Suprapubic skin (tissue), 4 donors: ENCODE data around the gene DGCR8. TPM values are rescaled to one million over a fixed set of nuclear protein-coding genes. Genes with fewer than 3 reads are reported as not detected.

Experiments used
- DNase-seq, 2 donors: peaks; one replicate each; pipeline ENCODE4 v3.0.0-alpha.2; 2019; ENCODE audit warnings: low spot score in 2 of 2
- H3K27ac ChIP-seq: fragments of 200-600 bp; sonication (generic); one replicate; pipeline ENCODE4 v1.5.1; 2019
- H3K27me3 ChIP-seq: fragments of 200-600 bp; sonication (generic); one replicate; pipeline ENCODE4 v1.5.1; 2019
- H3K36me3 ChIP-seq: fragments of 200-600 bp; sonication (generic); one replicate; pipeline ENCODE4 v1.5.1; 2019
- H3K4me1 ChIP-seq: fragments of 200-600 bp; sonication (generic); one replicate; pipeline ENCODE4 v1.5.1; 2019
- H3K4me3 ChIP-seq: fragments of 200-600 bp; sonication (generic); one replicate; pipeline ENCODE4 v1.5.1; 2019; ENCODE audit warnings: mild to moderate bottlenecking
- H3K9me3 ChIP-seq: fragments of 200-600 bp; sonication (generic); one replicate; pipeline ENCODE4 v1.5.1; 2019
- EP300 ChIP-seq: sonication (generic); formaldehyde crosslinking; IDR thresholded peaks from one replicate; pipeline ENCODE4 v1.6.1; 2017; ENCODE audit warnings: antibody characterized with exemption
- POLR2A ChIP-seq, 2 donors: fragments of 450-650 bp; IDR thresholded peaks; one replicate each; pipeline ENCODE4 v1.6.1; 2017; ENCODE audit warnings: antibody characterized with exemption in 2 of 2, mild to moderate bottlenecking in 2 of 2, moderate library complexity in 2 of 2
- POLR2AphosphoS5 ChIP-seq, 3 donors: sonication (generic); formaldehyde crosslinking; IDR thresholded peaks; one replicate each; pipeline ENCODE4 v1.6.1; 2017; ENCODE audit warnings: antibody characterized with exemption in 3 of 3
- WGBS: methylation state at CpG from one replicate; pipeline ENCODE4 v1.1.5; 2018; 5-methylcytosine and 5-hydroxymethylcytosine counted together
- total RNA-seq, 4 donors: library from RNA; depleted of rRNA; stranded (reverse); fragments of >200 nt; gene quantifications; one replicate each; pipeline ENCODE4 v1.1.0, GENCODE V29; 2016
- TF ChIP-seq, protein P1 (sequence below), 2 donors: fragments of 200-600 bp in 1 of 2; fragments of 450-650 bp in 1 of 2; sonication (generic) in 1 of 2; IDR thresholded peaks; one replicate each; pipeline ENCODE4 v1.5.1; 2016 to 2019; ENCODE audit warnings: antibody characterized with exemption in 2 of 2, mild to moderate bottlenecking in 1 of 2, moderate library complexity in 1 of 2

DGCR8 gene
- total RNA-seq, 4 donors from 2014 or later, result 22.4 to 69.1 (median 38.0) TPM

DNA sequence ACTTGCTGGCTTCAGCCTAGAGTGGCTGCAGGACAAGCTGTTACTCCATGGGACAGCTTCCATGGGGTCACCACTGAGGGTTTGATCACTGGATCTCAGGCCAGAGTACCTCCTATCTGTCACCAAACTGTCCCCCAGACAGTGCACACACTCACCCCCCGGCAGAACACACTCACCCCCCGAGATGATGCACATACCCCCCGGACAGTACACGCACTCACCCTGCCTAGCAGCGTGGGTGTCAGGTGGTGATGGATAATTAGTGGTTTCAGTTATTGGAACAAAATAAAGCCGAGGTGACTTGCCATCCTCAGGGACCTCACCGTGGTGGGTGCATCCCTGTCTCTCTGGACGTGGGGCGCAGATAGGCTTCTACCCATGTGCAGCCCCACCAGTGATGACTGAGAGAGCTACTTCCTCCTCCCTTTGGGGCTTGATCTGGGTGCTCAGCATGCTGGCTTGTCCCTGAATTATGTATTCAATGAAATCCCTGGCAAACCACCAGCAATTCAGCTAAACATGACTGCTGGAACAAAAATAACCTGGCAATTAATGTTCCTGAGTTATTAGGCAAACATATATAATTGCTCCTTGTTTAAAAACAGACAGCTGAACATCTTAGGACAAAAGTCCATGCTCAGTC, 40.2 kb upstream of the DGCR8 start:
- 70% methylated on average over 8 of the region's 9 CpGs for WGBS
- TF ChIP-seq POLR2A (IDR thresholded peaks at IDR 0.05) (no peak), POLR2AphosphoS5 (IDR thresholded peaks at IDR 0.05) (no peak), EP300 (no peak)
- TF ChIP-seq, protein P1, sequence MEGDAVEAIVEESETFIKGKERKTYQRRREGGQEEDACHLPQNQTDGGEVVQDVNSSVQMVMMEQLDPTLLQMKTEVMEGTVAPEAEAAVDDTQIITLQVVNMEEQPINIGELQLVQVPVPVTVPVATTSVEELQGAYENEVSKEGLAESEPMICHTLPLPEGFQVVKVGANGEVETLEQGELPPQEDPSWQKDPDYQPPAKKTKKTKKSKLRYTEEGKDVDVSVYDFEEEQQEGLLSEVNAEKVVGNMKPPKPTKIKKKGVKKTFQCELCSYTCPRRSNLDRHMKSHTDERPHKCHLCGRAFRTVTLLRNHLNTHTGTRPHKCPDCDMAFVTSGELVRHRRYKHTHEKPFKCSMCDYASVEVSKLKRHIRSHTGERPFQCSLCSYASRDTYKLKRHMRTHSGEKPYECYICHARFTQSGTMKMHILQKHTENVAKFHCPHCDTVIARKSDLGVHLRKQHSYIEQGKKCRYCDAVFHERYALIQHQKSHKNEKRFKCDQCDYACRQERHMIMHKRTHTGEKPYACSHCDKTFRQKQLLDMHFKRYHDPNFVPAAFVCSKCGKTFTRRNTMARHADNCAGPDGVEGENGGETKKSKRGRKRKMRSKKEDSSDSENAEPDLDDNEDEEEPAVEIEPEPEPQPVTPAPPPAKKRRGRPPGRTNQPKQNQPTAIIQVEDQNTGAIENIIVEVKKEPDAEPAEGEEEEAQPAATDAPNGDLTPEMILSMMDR (IDR thresholded peaks at IDR 0.05), result no peak
- no peak for DNase-seq
- Histone ChIP-seq H3K27ac (no peak overlapping the region), H3K4me3 (no peak overlapping the region), H3K9me3 (no peaks in the 10 kb centered on the region), H3K4me1 (no peaks in the 10 kb centered on the region), H3K36me3 (peaks cover 64% of the 10 kb centered on the region), H3K27me3 (no peaks in the 10 kb centered on the region)

DNA sequence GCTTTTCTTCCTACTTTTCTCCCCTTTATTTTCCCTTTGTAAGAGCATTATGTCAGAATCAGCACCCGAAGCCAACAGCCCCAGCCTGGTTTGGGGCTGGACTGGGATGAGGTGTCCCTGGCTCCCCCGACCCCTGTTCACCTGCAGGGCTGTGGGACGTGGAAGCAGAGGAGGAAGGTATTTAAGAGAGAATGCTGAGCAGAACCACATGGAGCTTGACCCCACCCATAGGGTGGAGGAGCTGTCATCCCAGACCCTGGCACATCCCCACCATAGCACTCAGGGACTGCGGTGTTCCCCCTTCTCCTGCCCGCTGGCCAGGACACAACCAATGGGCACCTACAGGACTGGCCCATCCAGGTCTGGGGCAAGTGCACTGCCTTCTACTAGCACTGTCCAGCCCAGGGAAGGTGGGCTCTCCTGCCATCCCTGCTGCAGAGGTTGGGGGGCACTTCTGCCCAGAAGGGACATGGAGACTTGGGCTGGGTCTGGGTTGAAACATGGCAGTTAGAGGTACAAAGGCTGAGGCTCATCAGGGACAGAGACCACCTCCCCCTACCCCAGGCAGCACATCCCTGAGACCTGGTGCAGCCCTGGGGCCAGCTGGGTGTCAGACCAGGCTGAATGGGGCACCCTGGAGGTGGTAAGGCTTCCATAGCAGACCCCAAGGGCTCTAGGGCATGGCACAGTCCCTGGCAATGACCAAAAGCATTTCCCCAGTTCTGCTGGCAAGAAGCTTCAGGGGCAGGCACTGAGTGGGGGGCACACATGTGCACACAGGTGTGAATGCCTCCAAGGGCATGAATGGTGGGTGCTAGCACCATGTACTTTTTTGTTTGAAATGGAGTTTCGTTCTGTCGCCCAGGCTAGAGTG, 39.5 kb upstream of the DGCR8 start:
- H3K4me3 ChIP-seq, result no peak overlapping the region
- no peak for TF ChIP-seq POLR2A (IDR thresholded peaks at IDR 0.05)
- TF ChIP-seq, protein P1 (IDR thresholded peaks at IDR 0.05), result no peak
- no peak for TF ChIP-seq EP300
- TF ChIP-seq POLR2AphosphoS5 (IDR thresholded peaks at IDR 0.05), result no peak
- no peak overlapping the region for H3K27ac ChIP-seq
- peaks cover 64% of the 10 kb centered on the region for H3K36me3 ChIP-seq
- H3K9me3 ChIP-seq, result no peaks in the 10 kb centered on the region
- H3K4me1 ChIP-seq, result no peaks in the 10 kb centered on the region
- no peaks in the 10 kb centered on the region for H3K27me3 ChIP-seq
- WGBS, result 83% methylated on average over 5 of the region's 7 CpGs
- no peak for DNase-seq

DNA sequence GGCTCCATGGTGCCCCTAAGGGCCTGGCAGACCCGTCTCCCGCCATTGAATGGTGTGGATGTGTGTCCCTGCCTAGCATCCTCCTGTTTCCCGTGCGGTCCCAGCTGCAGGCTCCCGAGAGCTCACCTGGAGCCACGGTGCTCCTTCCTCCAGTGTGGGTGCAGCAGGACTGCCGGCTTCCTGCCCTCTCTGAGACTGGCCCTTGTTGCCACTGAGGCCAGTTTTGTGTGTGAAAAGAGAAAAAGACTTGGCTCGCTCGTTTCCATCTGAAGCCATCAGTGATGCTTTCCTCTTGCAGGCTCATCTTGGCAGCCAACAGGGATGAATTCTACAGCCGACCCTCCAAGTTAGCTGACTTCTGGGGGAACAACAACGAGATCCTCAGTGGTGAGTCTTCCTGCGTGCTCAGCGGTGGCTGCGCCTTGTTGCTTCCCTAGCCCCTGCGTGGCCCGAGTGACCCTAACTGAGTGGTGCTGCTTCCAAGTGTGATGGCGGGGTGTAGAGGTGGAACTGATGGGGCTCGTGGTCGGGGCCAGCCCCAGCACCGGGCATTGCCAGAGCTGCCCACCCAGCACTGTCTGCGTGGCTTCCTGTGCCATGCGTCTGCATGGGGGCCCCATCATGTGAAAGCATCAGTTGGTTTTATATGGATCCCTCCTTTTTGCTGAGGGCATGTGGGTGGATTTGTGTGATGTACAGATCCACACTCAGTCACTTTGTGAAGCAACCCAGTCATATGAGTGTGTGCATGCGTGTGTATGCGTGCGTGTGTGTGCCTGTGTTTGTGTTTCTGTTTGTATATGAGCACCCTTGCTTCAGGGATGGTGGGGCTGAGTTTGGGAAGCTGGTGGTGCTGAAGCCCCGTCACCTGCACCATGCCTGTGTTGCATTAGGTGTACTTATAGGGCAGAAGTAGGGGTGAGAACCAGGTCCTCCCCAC, 36.7 kb upstream of the DGCR8 start:
- TF ChIP-seq POLR2AphosphoS5 (IDR thresholded peaks at IDR 0.05), result no peak
- no peak for TF ChIP-seq POLR2A (IDR thresholded peaks at IDR 0.05)
- TF ChIP-seq EP300, result no peak
- TF ChIP-seq, protein P1 (IDR thresholded peaks at IDR 0.05), result no peak
- no peaks in the 10 kb centered on the region for H3K27me3 ChIP-seq
- H3K4me3 ChIP-seq, result no peak overlapping the region
- no peak overlapping the region for H3K27ac ChIP-seq
- no peak for DNase-seq
- no peaks in the 10 kb centered on the region for H3K4me1 ChIP-seq
- WGBS, result 92% methylated on average over 23 of the region's 26 CpGs
- H3K36me3 ChIP-seq, result peaks cover 65% of the 10 kb centered on the region
- no peaks in the 10 kb centered on the region for H3K9me3 ChIP-seq

GRCh38 chr22:20043997-20044342, 36.1 kb upstream of the DGCR8 start:
- H3K36me3 ChIP-seq, result peaks cover 58% of the 10 kb centered on the region
- H3K4me1 ChIP-seq, result no peaks in the 10 kb centered on the region
- TF ChIP-seq, protein P1 (IDR thresholded peaks at IDR 0.05), result no peak
- no peak for TF ChIP-seq POLR2A (IDR thresholded peaks at IDR 0.05)
- no peak for TF ChIP-seq EP300
- TF ChIP-seq POLR2AphosphoS5 (IDR thresholded peaks at IDR 0.05), result no peak
- no peak overlapping the region for H3K27ac ChIP-seq
- H3K4me3 ChIP-seq, result no peak overlapping the region
- no peaks in the 10 kb centered on the region for H3K27me3 ChIP-seq
- no peak for DNase-seq
- no peaks in the 10 kb centered on the region for H3K9me3 ChIP-seq
- WGBS, result 80% methylated on average over 7 of the region's 7 CpGs
